Activated CD4-positive, alpha-beta memory T cell treated with anti-CD3 and anti-CD28 coated beads for 36 hours (primary cell): Measurements from ENCODE around the gene CLEC1B. TPM values are rescaled to one million over a fixed set of nuclear protein-coding genes. Genes with fewer than 3 reads are reported as not detected.
"Not testable (repeated sequence)": the region's sequence is repeated elsewhere in the genome, so short reads cannot be mapped to it uniquely, and the experiment has no call there.

ENCODE experiments used
- CTCF ChIA-PET: fragments of 350-600 bp; sonication (Branson Sonifier 250); formaldehyde crosslinking; loops from one replicate; lab custom pipeline; 2021; ENCODE audit warnings: antibody characterized with exemption, inconsistent platforms; lab: Charles Lee
- POLR2A ChIA-PET: fragments of 350-600 bp; sonication (Branson Sonifier 250); formaldehyde crosslinking; loops from one replicate; lab custom pipeline; 2021; ENCODE audit warnings: antibody characterized with exemption; lab: Charles Lee
- DNase-seq: peaks from one replicate; pipeline ENCODE4 v3.0.0-alpha.2; 2020
- H3K27ac Mint-ChIP-seq: one replicate; pipeline ENCODE4 v1.8.0; 2021; ENCODE audit warnings: mixed read lengths
- H3K27me3 Mint-ChIP-seq: one replicate; pipeline ENCODE4 v1.8.0; 2021; ENCODE audit warnings: mixed read lengths
- H3K36me3 Mint-ChIP-seq: one replicate; pipeline ENCODE4 v1.8.0; 2021; ENCODE audit warnings: mixed read lengths
- H3K4me1 Mint-ChIP-seq: one replicate; pipeline ENCODE4 v1.8.0; 2021; ENCODE audit warnings: low read depth, mixed read lengths
- H3K4me3 Mint-ChIP-seq: one replicate; pipeline ENCODE4 v1.8.0; 2021; ENCODE audit warnings: mild to moderate bottlenecking, mixed read lengths
- H3K9me3 Mint-ChIP-seq: one replicate; pipeline ENCODE4 v1.8.0; 2021; ENCODE audit warnings: mixed read lengths
- intact Hi-C: fragments of 100-400 bp; cut with micrococcal nuclease; formaldehyde crosslinking; loops from one replicate; pipeline ENCODE4 v1.15.1; 2023
- total RNA-seq, 2 experiments: library from RNA; stranded (reverse); gene quantifications; one replicate each; pipeline ENCODE4 v1.2.3, GENCODE V29; 2021

CLEC1B gene
- not detected for total RNA-seq

GRCh38 chr12:9999016-9999415, at the start of gene CLEC1B:
Gene CLEC1B (minus strand): TSS chr12:9999121. CDS start chr12:9999100, 21 bp downstream.
- Mint-ChIP-seq H3K9me3 (no peaks in the 10 kb centered on the region), H3K4me3 (no peak within 1 kb of the TSS), H3K27ac (no peak within 1 kb of the TSS), H3K27me3 (peaks cover 4% of the 10 kb centered on the region), H3K4me1 (no peaks in the 10 kb centered on the region), H3K36me3 (no peaks in the 10 kb centered on the region)
- intact Hi-C loops = no loop called here
- POLR2A ChIA-PET = no interaction called here
- DNase-seq = no peak
- CTCF ChIA-PET = interaction anchor here (0.9 to 2.1 kb wide), 2 partner anchors 11 to 20 kb away, joined by 3 to 12 read pairs; partner anchors contain the start of gene CLEC12B

- peaks cover 16% of the 10 kb centered on the region for H3K27me3 Mint-ChIP-seq
- intact Hi-C loops = no loop called here
- no peaks in the 10 kb centered on the region for H3K36me3 Mint-ChIP-seq
- no peak overlapping the region for H3K27ac Mint-ChIP-seq
- H3K4me1 Mint-ChIP-seq = peaks cover 5% of the 10 kb centered on the region
- H3K9me3 Mint-ChIP-seq = no peaks in the 10 kb centered on the region
- ChIA-PET CTCF (no interaction called here), POLR2A (no interaction called here)
- H3K4me3 Mint-ChIP-seq = no peak overlapping the region
- no peak for DNase-seq
Measured at GRCh38 chr12:10048526-10048925, 49.6 kb upstream of the CLEC1B start.

GRCh38 chr12:10042167-10042566, 43.2 kb upstream of the CLEC1B start:
- H3K27me3 Mint-ChIP-seq = peaks cover 13% of the 10 kb centered on the region
- no peak overlapping the region for H3K4me3 Mint-ChIP-seq
- POLR2A ChIA-PET = no interaction called here
- CTCF ChIA-PET = interaction anchor here (0.6 kb wide), 1 partner anchor 98 kb away, joined by 3 read pairs; no protein-coding TSS in a partner anchor
- no peaks in the 10 kb centered on the region for H3K4me1 Mint-ChIP-seq
- no peak overlapping the region for H3K27ac Mint-ChIP-seq
- DNase-seq = no peak
- H3K36me3 Mint-ChIP-seq = no peaks in the 10 kb centered on the region
- no peaks in the 10 kb centered on the region for H3K9me3 Mint-ChIP-seq
- intact Hi-C loops = no loop called here

- no peaks in the 10 kb centered on the region for H3K36me3 Mint-ChIP-seq
- CTCF ChIA-PET = interaction anchor here (0.6 to 2.5 kb wide), 4 partner anchors 11 to 157 kb away, joined by 3 to 24 read pairs (median 3); partner anchors contain the start of gene CLEC7A
- H3K4me3 Mint-ChIP-seq = no peak overlapping the region
- H3K4me1 Mint-ChIP-seq = no peaks in the 10 kb centered on the region
- DNase-seq = no peak
- H3K27ac Mint-ChIP-seq = no peak overlapping the region
- H3K27me3 Mint-ChIP-seq = no peaks in the 10 kb centered on the region
- intact Hi-C loops = loop anchor here (1.0 kb wide), 1 partner anchor 105 kb away; no protein-coding TSS in a partner anchor
- POLR2A ChIA-PET = interaction anchor here (0.6 kb wide), 1 partner anchor 103 kb away, joined by 3 read pairs; no protein-coding TSS in a partner anchor
- H3K9me3 Mint-ChIP-seq = no peaks in the 10 kb centered on the region
Measured at GRCh38 chr12:10033783-10034545, 35.0 kb upstream of the CLEC1B start.

GRCh38 chr12:10031771-10032175, 32.9 kb upstream of the CLEC1B start:
- Mint-ChIP-seq H3K36me3 (no peaks in the 10 kb centered on the region), H3K4me3 (no peak overlapping the region), H3K27me3 (no peaks in the 10 kb centered on the region), H3K4me1 (no peaks in the 10 kb centered on the region), H3K9me3 (no peaks in the 10 kb centered on the region), H3K27ac (no peak overlapping the region)
- ChIA-PET POLR2A (no interaction called here), CTCF (interaction anchor here (1.1 kb wide), 1 partner anchor 108 kb away, joined by 4 read pairs; no protein-coding TSS in a partner anchor)
- DNase-seq = no peak
- intact Hi-C loops = no loop called here

GRCh38 chr12:10031321-10031720, 32.4 kb upstream of the CLEC1B start:
- ChIA-PET POLR2A (no interaction called here), CTCF (no interaction called here)
- Mint-ChIP-seq H3K36me3 (no peaks in the 10 kb centered on the region), H3K9me3 (no peaks in the 10 kb centered on the region), H3K27me3 (no peaks in the 10 kb centered on the region), H3K27ac (no peak overlapping the region), H3K4me1 (no peaks in the 10 kb centered on the region), H3K4me3 (no peak overlapping the region)
- no peak for DNase-seq
- intact Hi-C loops = no loop called here

GRCh38 chr12:10030446-10030845, 31.5 kb upstream of the CLEC1B start, which contains the start of gene CLEC9A:
Gene CLEC9A (plus strand): TSS chr12:10030682. CDS start chr12:10052688, 22,006 bp downstream.
- CTCF ChIA-PET = no interaction called here

GRCh38 chr12:10027721-10028120, 28.8 kb upstream of the CLEC1B start:
- H3K9me3 Mint-ChIP-seq = no peaks in the 10 kb centered on the region
- H3K27me3 Mint-ChIP-seq = no peaks in the 10 kb centered on the region
- ChIA-PET CTCF (interaction anchor here (0.6 kb wide), 1 partner anchor 87 kb away, joined by 3 read pairs; no protein-coding TSS in a partner anchor), POLR2A (no interaction called here)
- H3K36me3 Mint-ChIP-seq = no peaks in the 10 kb centered on the region
- no peak overlapping the region for H3K4me3 Mint-ChIP-seq
- DNase-seq = no peak
- H3K4me1 Mint-ChIP-seq = no peaks in the 10 kb centered on the region
- intact Hi-C loops = no loop called here
- H3K27ac Mint-ChIP-seq = no peak overlapping the region

More at GRCh38 chr12:10030446-10030845, 31.5 kb upstream of the CLEC1B start, which contains the start of gene CLEC9A:
- no peak within 1 kb of the TSS for H3K27ac Mint-ChIP-seq
- H3K27me3 Mint-ChIP-seq = no peaks in the 10 kb centered on the region
- no peak within 1 kb of the TSS for H3K4me3 Mint-ChIP-seq
- DNase-seq = no peak
- H3K4me1 Mint-ChIP-seq = no peaks in the 10 kb centered on the region
- H3K9me3 Mint-ChIP-seq = no peaks in the 10 kb centered on the region
- POLR2A ChIA-PET = no interaction called here
- intact Hi-C loops = no loop called here
- H3K36me3 Mint-ChIP-seq = no peaks in the 10 kb centered on the region

GRCh38 chr12:10027311-10027710, 28.4 kb upstream of the CLEC1B start:
- H3K4me3 Mint-ChIP-seq = no peak overlapping the region
- no peaks in the 10 kb centered on the region for H3K36me3 Mint-ChIP-seq
- H3K27me3 Mint-ChIP-seq = no peaks in the 10 kb centered on the region
- POLR2A ChIA-PET = no interaction called here
- intact Hi-C loops = no loop called here
- H3K9me3 Mint-ChIP-seq = no peaks in the 10 kb centered on the region
- no peaks in the 10 kb centered on the region for H3K4me1 Mint-ChIP-seq
- no peak overlapping the region for H3K27ac Mint-ChIP-seq
- CTCF ChIA-PET = interaction anchor here (0.6 kb wide), 1 partner anchor 87 kb away, joined by 3 read pairs; no protein-coding TSS in a partner anchor
- no peak for DNase-seq

GRCh38 chr12:10026666-10027065, 27.7 kb upstream of the CLEC1B start:
- DNase-seq, H3K27ac Mint-ChIP-seq, H3K36me3 Mint-ChIP-seq, H3K4me1 Mint-ChIP-seq, intact Hi-C loops, CTCF ChIA-PET, POLR2A ChIA-PET, H3K4me3 Mint-ChIP-seq, H3K27me3 Mint-ChIP-seq, H3K9me3 Mint-ChIP-seq: not testable (repeated sequence)

GRCh38 chr12:10025236-10025635, 26.3 kb upstream of the CLEC1B start:
- no peak overlapping the region for H3K4me3 Mint-ChIP-seq
- no peak overlapping the region for H3K27ac Mint-ChIP-seq
- H3K4me1 Mint-ChIP-seq = no peaks in the 10 kb centered on the region
- POLR2A ChIA-PET = no interaction called here
- H3K9me3 Mint-ChIP-seq = no peaks in the 10 kb centered on the region
- CTCF ChIA-PET = no interaction called here
- DNase-seq = no peak
- H3K27me3 Mint-ChIP-seq = no peaks in the 10 kb centered on the region
- H3K36me3 Mint-ChIP-seq = no peaks in the 10 kb centered on the region
- intact Hi-C loops = no loop called here

GRCh38 chr12:10021342-10021741, 22.4 kb upstream of the CLEC1B start:
- intact Hi-C loops = no loop called here
- no peaks in the 10 kb centered on the region for H3K36me3 Mint-ChIP-seq
- no peaks in the 10 kb centered on the region for H3K9me3 Mint-ChIP-seq
- DNase-seq = no peak
- no peak overlapping the region for H3K27ac Mint-ChIP-seq
- no peak overlapping the region for H3K4me3 Mint-ChIP-seq
- no peaks in the 10 kb centered on the region for H3K27me3 Mint-ChIP-seq
- ChIA-PET POLR2A (no interaction called here), CTCF (no interaction called here)
- no peaks in the 10 kb centered on the region for H3K4me1 Mint-ChIP-seq
